KOPT-K1 (cell line): ENCODE data around the gene ARID5B.

Source experiments
- H3K27ac ChIP-seq: fragments of 200-600 bp; sonication (generic); 2 replicates; pipeline ENCODE4 v1.5.1; 2016; ENCODE audit warnings: antibody characterized with exemption, mild to moderate bottlenecking, low read depth, low read length; ENCODE audit not compliant: poor library complexity, severe bottlenecking
- H3K36me3 ChIP-seq: fragments of 200-600 bp; sonication (generic); 2 replicates; pipeline ENCODE4 v1.5.1; 2017; ENCODE audit warnings: antibody characterized with exemption, mild to moderate bottlenecking, low read length, moderate library complexity; ENCODE audit not compliant: insufficient read depth
- H3K9me3 ChIP-seq: fragments of 200-600 bp; sonication (generic); 2 replicates; pipeline ENCODE4 v1.5.1; 2017; ENCODE audit warnings: antibody characterized with exemption, low read length, mild to moderate bottlenecking; ENCODE audit not compliant: insufficient read depth, poor library complexity, severe bottlenecking

Gene ARID5B

DNA sequence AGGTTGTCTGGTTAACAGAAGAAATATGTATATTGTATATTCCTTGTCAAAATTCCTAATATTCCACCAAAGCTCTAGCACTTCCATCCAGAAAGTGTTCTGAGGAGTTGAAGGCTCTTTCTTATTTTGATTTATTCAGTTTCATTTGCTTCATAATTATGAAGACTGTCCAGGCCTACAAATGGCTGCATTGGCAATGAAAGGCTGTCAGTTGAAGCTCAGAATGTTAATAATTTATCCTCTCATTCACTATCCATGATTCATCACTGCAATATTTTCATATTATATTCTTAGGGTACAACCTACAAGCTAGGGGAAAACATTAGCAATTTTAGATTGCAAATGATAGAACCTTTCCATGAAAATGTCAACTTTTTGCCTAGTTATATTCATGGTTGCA is 57.3 kb downstream of the ARID5B start:
- H3K36me3 ChIP-seq: peaks cover 48% of the 10 kb centered on the region
- H3K9me3 ChIP-seq: no peaks in the 10 kb centered on the region
- H3K27ac ChIP-seq: no peak overlapping the region

DNA sequence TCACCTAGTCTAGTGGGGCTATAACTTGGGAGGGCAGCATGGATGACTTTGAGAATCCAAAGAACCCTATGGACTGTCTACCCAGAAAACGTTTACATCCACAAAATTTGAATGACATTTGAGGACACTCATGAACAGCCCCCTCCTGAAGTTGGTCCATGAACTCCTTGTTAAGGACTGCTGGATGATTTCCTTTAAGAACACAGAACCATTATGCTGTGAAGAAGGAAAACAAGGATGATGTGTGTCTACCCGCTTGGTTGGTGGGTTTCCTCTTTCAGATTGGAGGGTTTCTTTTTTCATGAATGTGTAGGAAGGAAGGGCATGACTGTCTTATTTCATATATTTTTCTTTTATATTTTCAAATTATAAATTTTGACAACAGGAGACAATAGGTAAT is 58.3 kb downstream of the ARID5B start:
- Histone ChIP-seq H3K36me3 (peaks cover 46% of the 10 kb centered on the region), H3K9me3 (no peaks in the 10 kb centered on the region), H3K27ac (peak overlapping the region; percentile 66)

DNA sequence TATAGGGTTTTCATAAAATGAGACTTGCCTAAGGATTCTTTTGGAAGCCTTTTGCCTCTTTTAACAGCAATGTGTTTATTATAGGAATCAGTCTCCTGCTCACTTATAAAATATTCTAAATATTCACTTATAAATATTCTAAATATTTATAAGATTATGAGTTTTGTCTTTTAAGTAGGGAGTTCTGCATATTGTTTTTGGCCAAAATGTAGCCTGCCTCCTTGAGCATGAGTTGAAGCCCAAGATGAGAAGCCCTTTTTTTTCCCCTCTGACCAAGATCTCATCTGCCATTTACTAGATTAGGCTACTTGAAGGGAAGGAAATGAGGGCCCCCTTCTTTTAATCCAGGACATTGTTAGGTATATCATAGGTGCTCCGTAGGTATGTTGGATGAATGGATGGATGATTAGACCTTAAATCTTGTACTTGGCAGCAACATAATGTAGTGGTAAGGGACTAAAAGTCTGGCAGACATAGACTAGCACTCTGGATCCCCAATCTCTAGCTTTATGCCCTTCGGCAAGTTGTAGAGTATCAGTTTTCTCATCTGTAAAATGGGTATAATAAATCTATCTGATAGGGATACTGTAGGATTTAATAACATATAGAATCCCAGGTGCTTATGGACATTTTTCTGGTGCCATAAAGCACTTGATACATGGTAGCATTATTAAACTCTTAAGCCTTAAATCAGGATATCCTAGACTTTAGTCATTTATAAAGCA is 59.1 kb downstream of the ARID5B start:
- Histone ChIP-seq H3K9me3 (no peaks in the 10 kb centered on the region), H3K27ac (peak overlapping the region; percentile 66), H3K36me3 (peaks cover 41% of the 10 kb centered on the region)

DNA sequence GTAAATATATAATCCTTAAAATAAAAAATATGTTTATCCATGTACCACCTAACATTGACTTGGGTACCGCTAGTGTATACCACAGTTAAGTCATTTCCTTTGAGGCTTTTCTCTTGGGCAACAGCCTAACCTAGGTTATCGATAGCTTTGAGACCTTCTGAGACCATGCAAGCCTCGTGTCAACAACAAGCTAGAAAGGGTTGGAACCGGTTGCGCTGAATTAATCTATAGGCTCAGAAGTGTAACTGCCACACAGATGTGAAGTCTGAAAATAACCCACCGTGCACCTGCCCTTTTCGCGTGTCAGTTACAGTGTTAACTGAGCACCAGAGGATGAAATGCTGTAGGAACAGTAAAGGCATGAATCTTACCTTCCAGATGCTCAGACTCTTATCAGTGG is 59.8 kb downstream of the ARID5B start:
- H3K36me3 ChIP-seq: peaks cover 37% of the 10 kb centered on the region
- peak overlapping the region; percentile 66 for H3K27ac ChIP-seq
- no peaks in the 10 kb centered on the region for H3K9me3 ChIP-seq

- Histone ChIP-seq H3K27ac (peak overlapping the region; percentile 66), H3K9me3 (no peaks in the 10 kb centered on the region)
Measured at GRCh38 chr10:61962971-61963370, 61.5 kb downstream of the ARID5B start.

GRCh38 chr10:61963669-61964058 is 62.2 kb downstream of the ARID5B start:
- peaks cover 37% of the 10 kb centered on the region for H3K36me3 ChIP-seq
- H3K9me3 ChIP-seq: no peaks in the 10 kb centered on the region
- peak overlapping the region; percentile 66 for H3K27ac ChIP-seq

More at GRCh38 chr10:61962971-61963370, 61.5 kb downstream of the ARID5B start:
- peaks cover 41% of the 10 kb centered on the region for H3K36me3 ChIP-seq

- Histone ChIP-seq H3K27ac (peak overlapping the region; percentile 66), H3K9me3 (no peaks in the 10 kb centered on the region), H3K36me3 (peaks cover 38% of the 10 kb centered on the region)
Measured at GRCh38 chr10:61964059-61964709, 62.7 kb downstream of the ARID5B start.

- Histone ChIP-seq H3K9me3 (no peaks in the 10 kb centered on the region), H3K27ac (peak overlapping the region; percentile 66), H3K36me3 (peaks cover 41% of the 10 kb centered on the region)
Measured at GRCh38 chr10:61964949-61965702, 63.6 kb downstream of the ARID5B start.

DNA sequence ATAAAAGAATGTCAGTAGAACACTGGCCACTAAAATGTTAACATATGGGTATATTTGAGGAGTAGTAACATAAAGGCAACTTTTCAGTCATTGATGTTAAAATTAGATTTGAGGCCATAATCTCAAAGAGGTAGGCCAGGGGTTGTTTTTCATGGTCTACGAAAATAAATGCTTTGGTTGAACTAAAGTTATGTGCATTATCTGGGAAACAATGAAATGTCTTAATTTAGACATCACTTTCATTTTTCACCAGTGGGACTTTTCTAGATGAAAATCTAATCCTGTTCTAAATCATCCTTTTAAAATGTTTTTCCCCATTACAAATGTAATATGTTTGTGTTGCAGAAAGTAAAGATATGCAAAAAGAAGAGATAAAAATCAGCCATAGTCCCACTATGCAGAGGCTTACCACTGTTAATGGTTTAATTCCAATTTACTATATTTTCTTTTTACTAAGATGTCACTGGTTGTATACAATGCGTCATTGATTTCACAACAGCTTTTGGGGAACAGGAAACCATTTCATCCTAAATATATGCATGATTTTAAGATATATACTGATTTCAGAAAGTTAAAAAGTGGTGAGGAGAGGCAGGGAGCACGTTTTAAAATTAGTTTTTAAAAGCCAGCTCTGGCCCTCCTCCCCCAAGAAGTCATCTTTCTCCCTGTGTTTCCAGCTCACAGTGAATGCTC is 64.3 kb downstream of the ARID5B start:
- H3K27ac ChIP-seq: peak overlapping the region; percentile 66
- H3K9me3 ChIP-seq: no peaks in the 10 kb centered on the region
- H3K36me3 ChIP-seq: peaks cover 42% of the 10 kb centered on the region

DNA sequence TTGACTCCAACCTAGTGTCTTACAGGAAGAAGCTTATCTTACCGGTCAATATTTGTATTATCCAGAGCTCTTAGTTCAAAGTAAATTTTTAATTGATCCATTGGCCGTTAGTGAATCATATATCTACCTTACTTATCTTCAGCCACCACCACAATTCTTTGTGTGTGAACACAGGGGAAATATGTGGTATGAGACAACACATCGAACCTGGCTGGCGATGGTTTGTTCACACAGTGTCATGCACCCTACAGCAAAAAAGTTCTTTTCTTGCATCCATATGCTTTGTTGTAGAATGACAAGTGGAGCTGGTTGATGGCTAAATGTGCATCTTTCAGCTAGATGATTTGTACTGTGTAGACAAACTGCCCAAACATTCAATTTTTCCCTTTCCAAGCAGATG is 65.8 kb downstream of the ARID5B start:
- Histone ChIP-seq H3K9me3 (no peaks in the 10 kb centered on the region), H3K27ac (peak overlapping the region; percentile 66), H3K36me3 (peaks cover 39% of the 10 kb centered on the region)

GRCh38 chr10:61970182-61971002 is 68.9 kb downstream of the ARID5B start:
- Histone ChIP-seq H3K9me3 (no peaks in the 10 kb centered on the region), H3K27ac (peak overlapping the region; percentile 22), H3K36me3 (peaks cover 33% of the 10 kb centered on the region)

GRCh38 chr10:61971003-61971325 is 69.5 kb downstream of the ARID5B start:
- peaks cover 35% of the 10 kb centered on the region for H3K36me3 ChIP-seq
- peak overlapping the region; percentile 22 for H3K27ac ChIP-seq
- H3K9me3 ChIP-seq: no peaks in the 10 kb centered on the region

DNA sequence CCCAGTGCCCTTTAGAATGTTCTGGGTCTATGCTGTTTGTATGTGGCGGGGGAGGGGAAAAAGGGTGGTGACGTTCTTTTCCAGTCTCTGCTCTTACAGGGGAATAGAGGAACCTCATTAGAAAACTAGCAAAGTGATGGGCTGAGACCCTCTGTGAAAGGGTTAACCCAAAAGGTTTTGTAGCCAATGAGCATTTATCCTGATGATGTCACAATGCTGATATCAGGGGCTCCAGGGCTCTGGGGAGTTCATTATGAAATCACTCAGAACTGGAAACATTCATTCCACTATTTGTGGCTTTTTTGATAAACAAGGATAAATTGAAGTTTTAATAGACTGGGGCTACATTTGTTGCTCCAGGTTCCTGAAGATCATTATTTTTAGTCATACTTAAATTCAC is 71.7 kb downstream of the ARID5B start:
- Histone ChIP-seq H3K9me3 (peaks cover 5% of the 10 kb centered on the region), H3K27ac (no peak overlapping the region), H3K36me3 (peaks cover 34% of the 10 kb centered on the region)

DNA sequence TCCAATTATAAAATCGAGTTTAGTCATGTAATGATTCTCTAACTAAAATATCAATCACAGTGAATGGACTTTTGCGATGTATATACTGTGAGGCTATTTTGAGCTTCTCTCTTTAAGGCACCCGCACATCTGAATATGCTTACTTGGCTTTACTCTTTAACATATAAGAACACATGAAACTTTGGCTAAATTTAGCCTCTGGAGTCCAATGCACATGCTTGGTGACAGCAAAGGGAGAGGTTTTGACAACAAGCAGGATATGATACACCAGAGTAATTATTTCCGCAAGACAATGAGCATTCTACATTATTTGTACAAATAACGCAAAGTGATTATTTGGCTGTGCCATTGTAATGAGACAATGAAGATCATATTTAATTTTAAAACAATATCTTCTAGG is 72.4 kb downstream of the ARID5B start:
- Histone ChIP-seq H3K9me3 (peaks cover 5% of the 10 kb centered on the region), H3K36me3 (peaks cover 31% of the 10 kb centered on the region), H3K27ac (no peak overlapping the region)
